ENCODE measurements around the gene PDCL3. TPM values are rescaled to one million over a fixed set of nuclear protein-coding genes. Genes with fewer than 3 reads are reported as not detected.

The PDCL3 gene
- polyA plus RNA-seq, 1 donor from 2014 or later: 18.5 TPM

- no peak overlapping the region for H3K4me2 ChIP-seq (ENCODE audit: low read length)
- no peak overlapping the region for H3K27ac ChIP-seq (ENCODE audit: low read length)
- H4K20me1 ChIP-seq (ENCODE audit: insufficient read depth): no peaks in the 10 kb centered on the region
- H2AFZ ChIP-seq (ENCODE audit: low read depth, low read length): no peak overlapping the region
- H3K79me2 ChIP-seq (replicated peaks; ENCODE audit: insufficient read depth, low read length): no peaks in the 10 kb centered on the region
- no peak overlapping the region for H3K9ac ChIP-seq (ENCODE audit: low read length)
- H3F3A ChIP-seq (ENCODE audit: insufficient read depth, low read length, poor library complexity, severe bottlenecking): no peaks in the 10 kb centered on the region
- TF ChIP-seq POLR2AphosphoS5 (IDR thresholded peaks at IDR 0.05) (no peak), MXI1 (conservative IDR thresholded peaks at IDR 0.05; ENCODE audit: poor library complexity, severe bottlenecking) (no peak), EP300 (conservative IDR thresholded peaks at IDR 0.05; ENCODE audit: poor library complexity, severe bottlenecking) (no peak), RAD21 (conservative IDR thresholded peaks at IDR 0.05) (no peak), TAF1 (IDR thresholded peaks at IDR 0.05; ENCODE audit: low read depth) (no peak), EZH2 (IDR thresholded peaks at IDR 0.05; ENCODE audit: borderline replicate concordance, insufficient read depth, low read length, poor library complexity, severe bottlenecking) (no peak), CTCF (IDR thresholded peaks at IDR 0.05; ENCODE audit: poor library complexity, severe bottlenecking) (no peak), REST (IDR thresholded peaks at IDR 0.05; ENCODE audit: borderline replicate concordance) (no peak)
- no peaks in the 10 kb centered on the region for H3K27me3 ChIP-seq (ENCODE audit: insufficient read depth, low read depth, low read length)
- no peak overlapping the region for H3K4me3 ChIP-seq (ENCODE audit: low read length)
- no peaks in the 10 kb centered on the region for H3K9me3 ChIP-seq (ENCODE audit: low read length)
- H3K9me2 ChIP-seq (ENCODE audit: insufficient read depth, low read length): no peaks in the 10 kb centered on the region
- H3K36me3 ChIP-seq (ENCODE audit: insufficient read depth, low read length): no peaks in the 10 kb centered on the region
Observed at GRCh38 chr2:100616841-100617390, 54.1 kb downstream of the PDCL3 start.

- TF ChIP-seq CTCF (IDR thresholded peaks at IDR 0.05; ENCODE audit: poor library complexity, severe bottlenecking): no peak
- TF ChIP-seq MXI1 (conservative IDR thresholded peaks at IDR 0.05; ENCODE audit: poor library complexity, severe bottlenecking): no peak
- no peak for TF ChIP-seq POLR2AphosphoS5 (IDR thresholded peaks at IDR 0.05)
- TF ChIP-seq REST (IDR thresholded peaks at IDR 0.05; ENCODE audit: borderline replicate concordance): no peak
- TF ChIP-seq RAD21 (conservative IDR thresholded peaks at IDR 0.05): no peak
- no peak for TF ChIP-seq SMC3 (conservative IDR thresholded peaks at IDR 0.05; ENCODE audit: poor library complexity)
- no peak for TF ChIP-seq EZH2 (IDR thresholded peaks at IDR 0.05; ENCODE audit: borderline replicate concordance, insufficient read depth, low read length, poor library complexity, severe bottlenecking)
- no peak for TF ChIP-seq EP300 (conservative IDR thresholded peaks at IDR 0.05; ENCODE audit: poor library complexity, severe bottlenecking)
- TF ChIP-seq TAF1 (IDR thresholded peaks at IDR 0.05; ENCODE audit: low read depth): no peak
- no peak overlapping the region for H3K27ac ChIP-seq (ENCODE audit: low read length)
- no peaks in the 10 kb centered on the region for H4K20me1 ChIP-seq (ENCODE audit: insufficient read depth)
- no peak overlapping the region for H2AFZ ChIP-seq (ENCODE audit: low read depth, low read length)
- no peaks in the 10 kb centered on the region for H3K9me2 ChIP-seq (ENCODE audit: insufficient read depth, low read length)
- no peak overlapping the region for H3K9ac ChIP-seq (ENCODE audit: low read length)
- H3K4me3 ChIP-seq (ENCODE audit: low read length): no peak overlapping the region
- no peaks in the 10 kb centered on the region for H3K9me3 ChIP-seq (ENCODE audit: low read length)
- H3K36me3 ChIP-seq (ENCODE audit: insufficient read depth, low read length): no peaks in the 10 kb centered on the region
- no peaks in the 10 kb centered on the region for H3K79me2 ChIP-seq (replicated peaks; ENCODE audit: insufficient read depth, low read length)
- no peaks in the 10 kb centered on the region for H3K27me3 ChIP-seq (ENCODE audit: insufficient read depth, low read depth, low read length)
- no peak overlapping the region for H3K4me2 ChIP-seq (ENCODE audit: low read length)
- no peaks in the 10 kb centered on the region for H3F3A ChIP-seq (ENCODE audit: insufficient read depth, low read length, poor library complexity, severe bottlenecking)
Observed at GRCh38 chr2:100619951-100620350, 57.2 kb downstream of the PDCL3 start.
